Stimulated activated CD8-positive, alpha-beta memory T cell treated with anti-CD3 and anti-CD28 coated beads, Interleukin-12 subunit alpha, Interleukin-12 subunit beta, amount 100 ng/mL, for 4 hours (primary cell): ENCODE measurements around the gene GH2.
"Not testable (repeated sequence)": the region's sequence is repeated elsewhere in the genome, so short reads cannot be mapped to it uniquely, and the experiment has no call there.

Experiments used
- DNase-seq: peaks from one replicate; pipeline ENCODE4 v3.0.0-alpha.2; 2020; ENCODE audit warnings: low read depth

GH2 gene

GRCh38 chr17:63911041-63911635, 29.4 kb upstream of the GH2 start, which contains the start of gene CSHL1:
TSS of gene CSHL1 (minus strand) at chr17:63911258. CDS start at chr17:63911196, 62 bp downstream.
- no peak for DNase-seq

GRCh38 chr17:63910096-63910495, 28.4 kb upstream of the GH2 start:
- DNase-seq = no peak

GRCh38 chr17:63909586-63909985, 27.8 kb upstream of the GH2 start:
- DNase-seq = not testable (repeated sequence)

GRCh38 chr17:63907161-63907778, 25.5 kb upstream of the GH2 start:
- not testable (repeated sequence) for DNase-seq

GRCh38 chr17:63904796-63905195, 23.1 kb upstream of the GH2 start:
- not testable (repeated sequence) for DNase-seq

GRCh38 chr17:63903787-63904201, 22.1 kb upstream of the GH2 start:
- DNase-seq = not testable (repeated sequence)

GRCh38 chr17:63901971-63902370, 20.2 kb upstream of the GH2 start:
- DNase-seq = not testable (repeated sequence)

- DNase-seq = not testable (repeated sequence)
Measured at GRCh38 chr17:63898899-63899798, 17.4 kb upstream of the GH2 start.

GRCh38 chr17:63896524-63897354, 15.0 kb upstream of the GH2 start, which contains the start of gene CSH1:
TSS of gene CSH1 (minus strand) at chr17:63896574. CDS start at chr17:63896511, 63 bp downstream.
- not testable (repeated sequence) for DNase-seq

GRCh38 chr17:63894821-63895220, 13.1 kb upstream of the GH2 start:
- DNase-seq = not testable (repeated sequence)

- DNase-seq = not testable (repeated sequence)
Measured at GRCh38 chr17:63894021-63894420, 12.3 kb upstream of the GH2 start.

- not testable (repeated sequence) for DNase-seq
Measured at GRCh38 chr17:63892316-63893037, 10.7 kb upstream of the GH2 start.

GRCh38 chr17:63889026-63889848, 7.5 kb upstream of the GH2 start:
- not testable (repeated sequence) for DNase-seq

- DNase-seq = not testable (repeated sequence)
Measured at GRCh38 chr17:63885119-63885518, 3.4 kb upstream of the GH2 start.

GRCh38 chr17:63882626-63883126, 932 bp upstream of the GH2 start:
- not testable (repeated sequence) for DNase-seq

GRCh38 chr17:63881337-63881736, 407 bp downstream of the GH2 start:
- not testable (repeated sequence) for DNase-seq

GRCh38 chr17:63880706-63881105, 1.0 kb downstream of the GH2 start:
- DNase-seq = no peak

- DNase-seq = not testable (repeated sequence)
Measured at GRCh38 chr17:63878413-63878812, 3.3 kb downstream of the GH2 start.

GRCh38 chr17:63874693-63875092, 7.1 kb downstream of the GH2 start:
- not testable (repeated sequence) for DNase-seq
